Fibroblast of lung (primary cell): Measurements from ENCODE around the gene GUCA2B. TPM values are rescaled to one million over a fixed set of nuclear protein-coding genes. Genes with fewer than 3 reads are reported as not detected.

Source experiments
- DNase-seq, 2 donors: peaks; one replicate each; pipeline versions ENCODE4 v3.0.0 to v3.0.0-alpha.2; 2010; ENCODE audit warnings: low read depth in 2 of 2
- H2AFZ ChIP-seq: 2 replicates; pipeline ENCODE4 v1.5.1; 2012; ENCODE audit warnings: low read length, control low read depth, inconsistent platforms
- H3K27ac ChIP-seq: 2 replicates; pipeline ENCODE4 v1.5.1; 2011; ENCODE audit warnings: low read length, control low read depth; ENCODE audit not compliant: insufficient read depth
- H3K27me3 ChIP-seq: 2 replicates; pipeline ENCODE4 v1.5.1; 2011; ENCODE audit warnings: mild to moderate bottlenecking, low read length; ENCODE audit not compliant: control insufficient read depth, insufficient read depth
- H3K36me3 ChIP-seq: 2 replicates; pipeline ENCODE4 v1.5.1; 2011; ENCODE audit warnings: low read length; ENCODE audit not compliant: control insufficient read depth, insufficient read depth
- H3K4me1 ChIP-seq: 2 replicates; pipeline ENCODE4 v1.5.1; 2011; ENCODE audit warnings: low read length; ENCODE audit not compliant: control insufficient read depth, insufficient read depth; ENCODE audit errors: extremely low read depth
- H3K4me2 ChIP-seq: 2 replicates; pipeline ENCODE4 v1.5.1; 2011; ENCODE audit warnings: low read length, control low read depth; ENCODE audit not compliant: insufficient read depth; ENCODE audit errors: extremely low read depth
- H3K4me3 ChIP-seq, 4 experiments: fragments of 200-600 bp in 1 of 4; sonication (generic) in 1 of 4; replicated peaks in 1 of 4; 2 replicates each; pipeline ENCODE4 v1.5.1; 2011 to 2016; ENCODE audit warnings: low read length in 4 of 4, low read depth in 3 of 4, mild to moderate bottlenecking in 3 of 4, control low read depth in 2 of 4, inconsistent platforms in 1 of 4, mixed read lengths in 1 of 4; ENCODE audit not compliant: insufficient read depth in 1 of 4; ENCODE audit errors: control extremely low read depth in 1 of 4
- H3K79me2 ChIP-seq: 2 replicates; pipeline ENCODE4 v1.5.1; 2012; ENCODE audit warnings: mild to moderate bottlenecking, low read length, inconsistent platforms; ENCODE audit not compliant: control insufficient read depth, insufficient read depth
- H3K9ac ChIP-seq: 2 replicates; pipeline ENCODE4 v1.5.1; 2011; ENCODE audit warnings: mild to moderate bottlenecking, low read length, control low read depth; ENCODE audit not compliant: insufficient read depth
- H3K9me3 ChIP-seq: 2 replicates; pipeline ENCODE4 v1.5.1; 2012; ENCODE audit warnings: low read depth, low read length; ENCODE audit not compliant: control insufficient read depth, insufficient read depth
- H4K20me1 ChIP-seq: 2 replicates; pipeline ENCODE4 v1.5.1; 2011; ENCODE audit warnings: low read length; ENCODE audit not compliant: control insufficient read depth, insufficient read depth; ENCODE audit errors: extremely low read depth
- EZH2 ChIP-seq: IDR thresholded peaks from 2 replicates; pipeline ENCODE4 v1.5.1; 2012; ENCODE audit warnings: low read length, control low read depth, mild to moderate bottlenecking; ENCODE audit errors: missing control alignments
- polyA plus RNA-seq, 2 donors: library from polyadenylated mRNA; depleted of rRNA in 1 of 2; stranded (reverse) in 1 of 2; unstranded in 1 of 2; fragments of >200 nt; gene quantifications; 2 replicates each; pipeline ENCODE4 v1.2.1, GENCODE V29; 2011 to 2012; ENCODE audit warnings: missing spikeins in 1 of 2
- total RNA-seq: library from RNA; depleted of rRNA; stranded (reverse); fragments of >200 nt; gene quantifications from 2 replicates; pipeline ENCODE4 v1.2.1, GENCODE V29; 2014
- TF ChIP-seq, protein P1 (sequence below), 2 donors: IDR thresholded peaks in 1 of 2; conservative IDR thresholded peaks in 1 of 2; 1 replicate in 1 of 2; 2 replicates in 1 of 2; pipeline ENCODE4 v1.5.1; 2011 to 2012; ENCODE audit warnings: low read length in 2 of 2, control low read depth in 1 of 2, inconsistent platforms in 1 of 2, low read depth in 1 of 2, mild to moderate bottlenecking in 1 of 2

Gene GUCA2B
- total and polyA plus RNA-seq, 2 donors (not counting 1 experiment from before 2014, with no cell fraction given): not detected

DNA sequence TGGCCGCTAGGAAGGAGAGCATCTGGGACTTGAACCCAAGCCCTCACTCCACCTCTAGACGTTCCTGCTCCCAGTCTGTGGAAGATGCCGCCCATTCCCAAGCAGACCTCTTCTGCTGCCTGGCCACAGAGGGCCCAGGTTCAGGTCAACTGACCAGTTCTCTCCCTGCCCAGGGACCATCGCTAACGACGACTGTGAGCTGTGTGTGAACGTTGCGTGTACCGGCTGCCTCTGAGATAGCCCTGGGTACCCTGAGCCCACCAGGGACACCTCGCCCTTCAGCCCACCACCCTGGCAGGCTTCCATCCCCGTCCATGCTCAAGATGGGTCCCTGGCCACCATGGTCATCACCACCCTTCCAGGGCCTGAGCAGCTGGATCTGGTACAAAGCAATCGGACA is 2.2 kb downstream of the GUCA2B start:
- no peaks in the 10 kb centered on the region for H3K9me3 ChIP-seq
- TF ChIP-seq, protein P1, sequence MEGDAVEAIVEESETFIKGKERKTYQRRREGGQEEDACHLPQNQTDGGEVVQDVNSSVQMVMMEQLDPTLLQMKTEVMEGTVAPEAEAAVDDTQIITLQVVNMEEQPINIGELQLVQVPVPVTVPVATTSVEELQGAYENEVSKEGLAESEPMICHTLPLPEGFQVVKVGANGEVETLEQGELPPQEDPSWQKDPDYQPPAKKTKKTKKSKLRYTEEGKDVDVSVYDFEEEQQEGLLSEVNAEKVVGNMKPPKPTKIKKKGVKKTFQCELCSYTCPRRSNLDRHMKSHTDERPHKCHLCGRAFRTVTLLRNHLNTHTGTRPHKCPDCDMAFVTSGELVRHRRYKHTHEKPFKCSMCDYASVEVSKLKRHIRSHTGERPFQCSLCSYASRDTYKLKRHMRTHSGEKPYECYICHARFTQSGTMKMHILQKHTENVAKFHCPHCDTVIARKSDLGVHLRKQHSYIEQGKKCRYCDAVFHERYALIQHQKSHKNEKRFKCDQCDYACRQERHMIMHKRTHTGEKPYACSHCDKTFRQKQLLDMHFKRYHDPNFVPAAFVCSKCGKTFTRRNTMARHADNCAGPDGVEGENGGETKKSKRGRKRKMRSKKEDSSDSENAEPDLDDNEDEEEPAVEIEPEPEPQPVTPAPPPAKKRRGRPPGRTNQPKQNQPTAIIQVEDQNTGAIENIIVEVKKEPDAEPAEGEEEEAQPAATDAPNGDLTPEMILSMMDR (conservative IDR thresholded peaks at IDR 0.05 in 1 of 2, IDR thresholded peaks at IDR 0.05 in 1 of 2; ENCODE audit: low read depth in 1 of 2, low read length in 2 of 2): no peak
- no peak for TF ChIP-seq EZH2
- no peak overlapping the region for H3K4me3 ChIP-seq
- H4K20me1 ChIP-seq: no peaks in the 10 kb centered on the region
- no peaks in the 10 kb centered on the region for H3K4me1 ChIP-seq
- no peak overlapping the region for H3K9ac ChIP-seq
- H3K4me2 ChIP-seq: no peak overlapping the region
- H3K27me3 ChIP-seq: peaks cover 2% of the 10 kb centered on the region
- no peak overlapping the region for H2AFZ ChIP-seq
- no peak for DNase-seq
- H3K79me2 ChIP-seq: no peaks in the 10 kb centered on the region
- no peaks in the 10 kb centered on the region for H3K36me3 ChIP-seq
- no peak overlapping the region for H3K27ac ChIP-seq

DNA sequence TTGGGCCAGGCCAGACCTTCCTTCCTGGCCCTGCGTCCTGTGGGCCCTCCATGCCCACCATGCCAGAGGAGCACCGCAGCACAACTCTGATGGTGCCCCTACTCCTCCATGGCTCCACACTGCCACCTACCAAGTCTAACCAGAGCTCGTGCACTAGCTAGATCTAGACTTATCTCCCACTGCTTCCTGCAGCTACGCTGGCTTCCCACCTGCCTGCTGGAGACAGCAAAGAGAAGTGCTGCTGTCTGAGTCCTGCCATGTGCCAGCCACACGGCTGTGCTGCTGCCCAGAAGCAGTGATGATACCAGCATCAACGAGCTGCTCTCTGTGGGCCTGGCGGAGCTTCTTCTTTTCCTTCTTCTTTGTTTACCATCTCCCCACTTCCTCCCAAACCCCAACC is 4.5 kb downstream of the GUCA2B start:
- H3K79me2 ChIP-seq: no peaks in the 10 kb centered on the region
- H3K4me3 ChIP-seq: no peak overlapping the region
- DNase-seq: no peak
- H3K9me3 ChIP-seq: no peaks in the 10 kb centered on the region
- H2AFZ ChIP-seq: no peak overlapping the region
- H3K9ac ChIP-seq: no peak overlapping the region
- H3K36me3 ChIP-seq: no peaks in the 10 kb centered on the region
- no peaks in the 10 kb centered on the region for H4K20me1 ChIP-seq
- no peak overlapping the region for H3K4me2 ChIP-seq
- no peak overlapping the region for H3K27ac ChIP-seq
- TF ChIP-seq, protein P1 (conservative IDR thresholded peaks at IDR 0.05 in 1 of 2, IDR thresholded peaks at IDR 0.05 in 1 of 2; ENCODE audit: low read depth in 1 of 2, low read length in 2 of 2): no peak
- TF ChIP-seq EZH2: no peak
- H3K4me1 ChIP-seq: no peaks in the 10 kb centered on the region
- no peaks in the 10 kb centered on the region for H3K27me3 ChIP-seq

DNA sequence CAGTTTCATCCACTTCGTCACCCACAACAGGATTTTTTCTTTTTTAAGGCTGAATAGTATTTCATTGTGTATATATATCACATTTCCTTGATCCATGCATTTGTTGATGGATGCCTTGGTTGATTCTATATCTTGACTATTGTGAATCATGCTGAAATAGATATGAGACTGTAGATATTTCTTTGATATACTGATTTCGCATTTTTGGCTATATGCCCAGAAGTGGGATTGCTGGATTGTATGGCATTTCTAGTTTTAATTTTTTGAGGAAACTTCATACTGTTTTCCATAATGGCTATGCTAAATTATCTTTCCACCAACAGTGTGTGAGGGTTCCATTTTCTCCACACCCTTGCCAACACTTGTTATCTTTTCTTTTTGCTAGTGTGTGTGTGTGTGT is 5.0 kb downstream of the GUCA2B start:
- DNase-seq: no peak
- H2AFZ ChIP-seq: no peak overlapping the region
- H3K4me2 ChIP-seq: no peak overlapping the region
- TF ChIP-seq, protein P1 (conservative IDR thresholded peaks at IDR 0.05 in 1 of 2, IDR thresholded peaks at IDR 0.05 in 1 of 2; ENCODE audit: low read depth in 1 of 2, low read length in 2 of 2): no peak
- TF ChIP-seq EZH2: no peak
- no peaks in the 10 kb centered on the region for H3K79me2 ChIP-seq
- H3K9ac ChIP-seq: no peak overlapping the region
- no peaks in the 10 kb centered on the region for H3K9me3 ChIP-seq
- H3K36me3 ChIP-seq: no peaks in the 10 kb centered on the region
- H3K27ac ChIP-seq: no peak overlapping the region
- no peak overlapping the region for H3K4me3 ChIP-seq
- H3K4me1 ChIP-seq: no peaks in the 10 kb centered on the region
- H3K27me3 ChIP-seq: no peaks in the 10 kb centered on the region
- H4K20me1 ChIP-seq: no peaks in the 10 kb centered on the region
